Measurements from ENCODE around the gene CFD.

DNA sequence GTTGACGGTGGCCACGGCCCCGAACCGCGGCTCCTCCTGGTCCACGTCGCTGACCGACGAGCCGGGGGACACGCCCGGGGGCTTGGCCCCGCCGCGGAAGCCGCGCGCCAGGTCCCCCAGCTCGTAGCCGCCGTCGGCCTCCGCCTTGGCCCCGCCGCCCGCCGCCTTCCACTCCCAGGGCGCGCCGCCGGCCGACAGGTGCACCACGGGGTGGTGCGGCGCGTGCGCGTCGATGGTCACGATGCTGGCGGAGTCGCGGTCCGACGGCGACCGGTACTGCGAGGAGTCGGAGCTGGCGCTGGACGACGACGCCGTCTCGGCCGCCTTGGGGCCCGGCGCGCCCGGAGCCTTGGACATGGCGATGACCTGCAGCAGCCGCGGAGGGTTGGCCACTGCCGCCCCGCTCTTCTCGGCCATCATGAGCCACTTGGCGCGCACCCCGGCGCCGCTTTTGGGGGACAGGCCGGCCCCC is 46.7 kb upstream of the CFD start:
- TF ChIP-seq, protein P1, sequence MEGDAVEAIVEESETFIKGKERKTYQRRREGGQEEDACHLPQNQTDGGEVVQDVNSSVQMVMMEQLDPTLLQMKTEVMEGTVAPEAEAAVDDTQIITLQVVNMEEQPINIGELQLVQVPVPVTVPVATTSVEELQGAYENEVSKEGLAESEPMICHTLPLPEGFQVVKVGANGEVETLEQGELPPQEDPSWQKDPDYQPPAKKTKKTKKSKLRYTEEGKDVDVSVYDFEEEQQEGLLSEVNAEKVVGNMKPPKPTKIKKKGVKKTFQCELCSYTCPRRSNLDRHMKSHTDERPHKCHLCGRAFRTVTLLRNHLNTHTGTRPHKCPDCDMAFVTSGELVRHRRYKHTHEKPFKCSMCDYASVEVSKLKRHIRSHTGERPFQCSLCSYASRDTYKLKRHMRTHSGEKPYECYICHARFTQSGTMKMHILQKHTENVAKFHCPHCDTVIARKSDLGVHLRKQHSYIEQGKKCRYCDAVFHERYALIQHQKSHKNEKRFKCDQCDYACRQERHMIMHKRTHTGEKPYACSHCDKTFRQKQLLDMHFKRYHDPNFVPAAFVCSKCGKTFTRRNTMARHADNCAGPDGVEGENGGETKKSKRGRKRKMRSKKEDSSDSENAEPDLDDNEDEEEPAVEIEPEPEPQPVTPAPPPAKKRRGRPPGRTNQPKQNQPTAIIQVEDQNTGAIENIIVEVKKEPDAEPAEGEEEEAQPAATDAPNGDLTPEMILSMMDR (conservative IDR thresholded peaks at IDR 0.05 in 1 of 2, IDR thresholded peaks at IDR 0.05 in 1 of 2; ENCODE audit: extremely low read depth in 1 of 2, insufficient read depth in 1 of 2, low read depth in 1 of 2, low read length in 2 of 2) = no peak
- TF ChIP-seq EZH2 (IDR thresholded peaks at IDR 0.05; ENCODE audit: borderline replicate concordance, low read length) = no peak

Measured in mammary epithelial cell (primary cell).